A673 (cell line): ENCODE results near the gene UPK2.

Experiments
- EZH2 ChIP-seq: fragments of 200-600 bp; sonication (generic); IDR thresholded peaks from 2 replicates; pipeline ENCODE4 v1.6.1; 2017; ENCODE audit warnings: borderline replicate concordance, low read depth, mild to moderate bottlenecking, mixed read lengths, antibody characterized with exemption, low read length; ENCODE audit not compliant: poor library complexity, severe bottlenecking
- TF ChIP-seq, protein P1 (sequence below): fragments of 300-800, 200-600 bp; sonication (generic); conservative IDR thresholded peaks from 2 replicates; pipeline ENCODE4 v1.5.1; 2017; ENCODE audit warnings: low read depth, mild to moderate bottlenecking, antibody characterized with exemption, low read length, moderate library complexity, mixed read lengths

DNA sequence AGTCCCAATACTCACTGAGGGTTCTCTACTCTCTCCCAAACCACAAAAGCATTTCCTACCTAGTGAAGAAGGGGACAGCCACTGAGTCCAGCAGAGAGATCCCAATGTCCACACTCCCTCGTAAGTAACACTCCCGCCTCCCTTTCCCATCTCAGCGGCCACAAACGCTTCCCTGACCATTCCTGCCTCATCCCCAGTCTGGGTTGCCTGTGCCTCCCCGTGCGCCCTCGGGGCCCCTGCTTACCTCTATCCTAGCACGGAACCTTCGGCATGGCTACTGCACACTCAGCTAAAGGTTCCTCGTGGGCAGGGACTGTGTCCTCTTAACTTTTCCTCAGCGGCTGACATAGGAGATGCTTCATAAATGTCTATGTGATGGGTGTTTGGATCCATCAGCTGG is 1.5 kb downstream of the UPK2 start:
- TF ChIP-seq, protein P1, sequence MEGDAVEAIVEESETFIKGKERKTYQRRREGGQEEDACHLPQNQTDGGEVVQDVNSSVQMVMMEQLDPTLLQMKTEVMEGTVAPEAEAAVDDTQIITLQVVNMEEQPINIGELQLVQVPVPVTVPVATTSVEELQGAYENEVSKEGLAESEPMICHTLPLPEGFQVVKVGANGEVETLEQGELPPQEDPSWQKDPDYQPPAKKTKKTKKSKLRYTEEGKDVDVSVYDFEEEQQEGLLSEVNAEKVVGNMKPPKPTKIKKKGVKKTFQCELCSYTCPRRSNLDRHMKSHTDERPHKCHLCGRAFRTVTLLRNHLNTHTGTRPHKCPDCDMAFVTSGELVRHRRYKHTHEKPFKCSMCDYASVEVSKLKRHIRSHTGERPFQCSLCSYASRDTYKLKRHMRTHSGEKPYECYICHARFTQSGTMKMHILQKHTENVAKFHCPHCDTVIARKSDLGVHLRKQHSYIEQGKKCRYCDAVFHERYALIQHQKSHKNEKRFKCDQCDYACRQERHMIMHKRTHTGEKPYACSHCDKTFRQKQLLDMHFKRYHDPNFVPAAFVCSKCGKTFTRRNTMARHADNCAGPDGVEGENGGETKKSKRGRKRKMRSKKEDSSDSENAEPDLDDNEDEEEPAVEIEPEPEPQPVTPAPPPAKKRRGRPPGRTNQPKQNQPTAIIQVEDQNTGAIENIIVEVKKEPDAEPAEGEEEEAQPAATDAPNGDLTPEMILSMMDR, result no peak
- no peak for TF ChIP-seq EZH2
